Measurements from ENCODE around the gene REN.

REN gene

GRCh38 chr1:204136814-204137213, 29.3 kb downstream of the REN start:
- Histone ChIP-seq H3K27me3 (ENCODE audit: insufficient read depth, poor library complexity, severe bottlenecking) (no peaks in the 10 kb centered on the region), H3K27ac (replicated peaks) (no peak overlapping the region), H3K4me3 (replicated peaks; ENCODE audit: insufficient read depth, low read length) (no peak overlapping the region)
- no peak for TF ChIP-seq POLR2AphosphoS5 (IDR thresholded peaks at IDR 0.05; ENCODE audit: low read depth)
- TF ChIP-seq GABPA (IDR thresholded peaks at IDR 0.05; ENCODE audit: low read depth): no peak
- TF ChIP-seq CTCF (IDR thresholded peaks at IDR 0.05; ENCODE audit: insufficient read depth, low read length): no peak
- TF ChIP-seq, protein P1, sequence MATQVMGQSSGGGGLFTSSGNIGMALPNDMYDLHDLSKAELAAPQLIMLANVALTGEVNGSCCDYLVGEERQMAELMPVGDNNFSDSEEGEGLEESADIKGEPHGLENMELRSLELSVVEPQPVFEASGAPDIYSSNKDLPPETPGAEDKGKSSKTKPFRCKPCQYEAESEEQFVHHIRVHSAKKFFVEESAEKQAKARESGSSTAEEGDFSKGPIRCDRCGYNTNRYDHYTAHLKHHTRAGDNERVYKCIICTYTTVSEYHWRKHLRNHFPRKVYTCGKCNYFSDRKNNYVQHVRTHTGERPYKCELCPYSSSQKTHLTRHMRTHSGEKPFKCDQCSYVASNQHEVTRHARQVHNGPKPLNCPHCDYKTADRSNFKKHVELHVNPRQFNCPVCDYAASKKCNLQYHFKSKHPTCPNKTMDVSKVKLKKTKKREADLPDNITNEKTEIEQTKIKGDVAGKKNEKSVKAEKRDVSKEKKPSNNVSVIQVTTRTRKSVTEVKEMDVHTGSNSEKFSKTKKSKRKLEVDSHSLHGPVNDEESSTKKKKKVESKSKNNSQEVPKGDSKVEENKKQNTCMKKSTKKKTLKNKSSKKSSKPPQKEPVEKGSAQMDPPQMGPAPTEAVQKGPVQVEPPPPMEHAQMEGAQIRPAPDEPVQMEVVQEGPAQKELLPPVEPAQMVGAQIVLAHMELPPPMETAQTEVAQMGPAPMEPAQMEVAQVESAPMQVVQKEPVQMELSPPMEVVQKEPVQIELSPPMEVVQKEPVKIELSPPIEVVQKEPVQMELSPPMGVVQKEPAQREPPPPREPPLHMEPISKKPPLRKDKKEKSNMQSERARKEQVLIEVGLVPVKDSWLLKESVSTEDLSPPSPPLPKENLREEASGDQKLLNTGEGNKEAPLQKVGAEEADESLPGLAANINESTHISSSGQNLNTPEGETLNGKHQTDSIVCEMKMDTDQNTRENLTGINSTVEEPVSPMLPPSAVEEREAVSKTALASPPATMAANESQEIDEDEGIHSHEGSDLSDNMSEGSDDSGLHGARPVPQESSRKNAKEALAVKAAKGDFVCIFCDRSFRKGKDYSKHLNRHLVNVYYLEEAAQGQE (IDR thresholded peaks at IDR 0.05; ENCODE audit: insufficient replicate concordance, low read depth): no peak
- TF ChIP-seq SPI1 (IDR thresholded peaks at IDR 0.05; ENCODE audit: borderline replicate concordance, low read depth): no peak
- DNase-seq (ENCODE audit: low read depth in 1 of 2, low spot score in 1 of 2): no peak

- no peak for DNase-seq (ENCODE audit: low read depth in 1 of 2, low spot score in 1 of 2)
- Histone ChIP-seq H3K4me3 (replicated peaks; ENCODE audit: insufficient read depth, low read length) (no peak overlapping the region), H3K27me3 (ENCODE audit: insufficient read depth, poor library complexity, severe bottlenecking) (no peaks in the 10 kb centered on the region), H3K27ac (replicated peaks) (no peak overlapping the region)
- TF ChIP-seq SPI1 (IDR thresholded peaks at IDR 0.05; ENCODE audit: borderline replicate concordance, low read depth) (no peak), GABPA (IDR thresholded peaks at IDR 0.05; ENCODE audit: low read depth) (no peak), POLR2AphosphoS5 (IDR thresholded peaks at IDR 0.05; ENCODE audit: low read depth) (no peak), CTCF (IDR thresholded peaks at IDR 0.05; ENCODE audit: insufficient read depth, low read length) (no peak)
- TF ChIP-seq, protein P1 (IDR thresholded peaks at IDR 0.05; ENCODE audit: insufficient replicate concordance, low read depth): no peak
Observed at GRCh38 chr1:204134103-204134502, 32.0 kb downstream of the REN start.

GRCh38 chr1:204132718-204133117, 33.4 kb downstream of the REN start:
- H3K27me3 ChIP-seq (ENCODE audit: insufficient read depth, poor library complexity, severe bottlenecking): no peaks in the 10 kb centered on the region
- no peak for DNase-seq (ENCODE audit: low read depth in 1 of 2, low spot score in 1 of 2)

More at GRCh38 chr1:204132718-204133117, 33.4 kb downstream of the REN start:
- Histone ChIP-seq H3K4me3 (replicated peaks; ENCODE audit: insufficient read depth, low read length) (no peak overlapping the region), H3K27ac (replicated peaks) (no peak overlapping the region)
- TF ChIP-seq SPI1 (IDR thresholded peaks at IDR 0.05; ENCODE audit: borderline replicate concordance, low read depth): no peak
- TF ChIP-seq, protein P1 (IDR thresholded peaks at IDR 0.05; ENCODE audit: insufficient replicate concordance, low read depth): no peak
- TF ChIP-seq POLR2AphosphoS5 (IDR thresholded peaks at IDR 0.05; ENCODE audit: low read depth): no peak
- TF ChIP-seq CTCF (IDR thresholded peaks at IDR 0.05; ENCODE audit: insufficient read depth, low read length): no peak
- TF ChIP-seq GABPA (IDR thresholded peaks at IDR 0.05; ENCODE audit: low read depth): no peak

Measured in HL-60 (cell line).